HL-60 (cell line): ENCODE measurements around the gene SEPTIN12.

Source experiments
- CTCF ChIP-seq: IDR thresholded peaks from one replicate; pipeline ENCODE4 v1.5.1; 2011; ENCODE audit warnings: low read length, control low read depth, inconsistent platforms; ENCODE audit not compliant: insufficient read depth
- POLR2AphosphoS5 ChIP-seq: IDR thresholded peaks from 2 replicates; pipeline ENCODE4 v1.6.1; 2012; ENCODE audit warnings: low read depth
- REST ChIP-seq: IDR thresholded peaks from 2 replicates; pipeline ENCODE4 v1.6.1; 2012; ENCODE audit warnings: low read depth; ENCODE audit not compliant: insufficient replicate concordance

GRCh38 chr16:4832698-4833343, 44.7 kb upstream of the SEPTIN12 start:
- TF ChIP-seq CTCF (no peak), POLR2AphosphoS5 (no peak), REST (no peak)
